ENCODE results near the gene SMG6.
"Not testable (repeated sequence)": the region's sequence is repeated elsewhere in the genome, so short reads cannot be mapped to it uniquely, and the experiment has no call there.

The SMG6 gene

GRCh38 chr17:2304931-2305330 lies 1.3 kb upstream of the SMG6 start:
- no peak for DNase-seq (ENCODE audit: low read depth)

DNA sequence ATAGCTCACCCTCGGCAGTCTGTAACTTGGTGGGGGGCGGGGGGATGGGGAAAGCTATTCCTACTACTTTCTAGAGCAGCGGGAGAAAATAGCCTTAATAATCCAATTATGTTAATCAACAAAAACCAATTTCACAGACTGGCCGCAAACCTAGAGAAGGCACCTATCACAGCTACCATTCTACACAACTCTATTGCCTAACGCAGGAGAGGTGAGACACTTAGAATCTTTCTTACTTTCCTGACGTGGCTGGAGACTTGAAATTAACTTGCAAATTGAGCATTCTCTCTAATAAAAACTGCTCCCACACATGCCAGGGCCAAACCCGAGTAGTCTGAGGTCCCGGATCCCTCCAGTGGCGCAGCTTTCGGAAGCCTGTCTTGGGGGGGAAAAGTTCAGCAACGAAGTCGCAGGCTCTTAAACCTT lies 794 bp downstream of the SMG6 start:
- peak; percentile 9 for DNase-seq (ENCODE audit: low read depth)

DNA sequence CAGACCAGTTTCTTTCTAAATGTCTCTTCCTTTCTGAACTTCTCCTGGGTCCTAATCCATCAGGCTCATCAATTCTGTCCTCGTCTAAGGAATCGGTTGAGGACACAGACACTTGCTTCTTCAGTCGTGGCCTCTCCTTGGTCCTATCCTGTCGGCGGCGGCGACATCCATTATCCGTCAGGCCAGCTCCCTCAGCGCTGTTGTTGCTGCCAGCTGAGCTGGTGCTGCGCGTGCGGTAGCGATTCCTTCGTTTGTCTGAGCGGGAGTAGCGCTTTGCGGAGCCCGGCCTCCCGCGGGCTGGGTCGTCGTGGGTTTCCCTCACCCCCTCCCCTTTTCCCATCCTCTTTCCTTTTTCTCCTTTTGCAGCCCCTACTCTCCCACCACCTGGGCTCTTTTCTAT lies 3.8 kb downstream of the SMG6 start:
- DNase-seq (ENCODE audit: low read depth), result no peak

DNA sequence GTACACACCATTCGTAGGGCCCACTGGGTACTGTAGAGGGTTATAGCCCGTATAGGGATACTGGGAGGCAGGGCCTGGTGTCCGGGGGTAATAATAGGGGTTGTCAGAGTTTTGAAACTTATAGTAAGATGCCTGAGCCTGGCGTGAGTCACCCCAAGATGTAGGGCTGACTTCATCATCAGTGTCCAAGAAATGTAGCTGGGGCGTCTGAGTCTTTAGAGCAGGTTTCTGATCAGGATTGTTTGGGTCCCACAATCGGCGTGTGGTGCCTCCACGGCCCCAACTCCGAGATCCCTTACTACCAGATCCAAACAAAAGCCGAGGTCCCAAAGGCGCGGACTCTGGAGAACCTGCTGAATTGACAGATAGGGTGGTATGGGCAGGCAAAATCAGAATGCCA lies 4.4 kb downstream of the SMG6 start:
- no peak for DNase-seq (ENCODE audit: low read depth)

DNA sequence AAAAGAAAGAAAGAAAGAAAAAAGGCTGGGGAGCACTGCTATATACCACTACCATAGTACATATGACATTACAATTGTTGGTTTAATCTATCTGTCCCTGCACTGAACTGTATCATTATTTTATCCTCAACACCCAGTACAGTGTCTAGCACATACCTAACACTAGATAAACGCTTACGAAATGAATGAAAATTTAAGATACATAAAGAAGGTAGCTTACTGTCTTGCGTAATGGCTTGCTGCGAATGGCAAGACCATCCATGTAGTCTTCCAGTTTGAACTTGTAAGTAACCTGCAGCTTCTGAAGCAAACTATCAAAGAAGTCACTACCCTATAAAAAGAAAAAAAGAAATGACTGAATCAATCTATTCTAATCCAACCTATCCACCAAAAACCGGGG lies 6.6 kb downstream of the SMG6 start:
- no peak for DNase-seq (ENCODE audit: low read depth)

DNA sequence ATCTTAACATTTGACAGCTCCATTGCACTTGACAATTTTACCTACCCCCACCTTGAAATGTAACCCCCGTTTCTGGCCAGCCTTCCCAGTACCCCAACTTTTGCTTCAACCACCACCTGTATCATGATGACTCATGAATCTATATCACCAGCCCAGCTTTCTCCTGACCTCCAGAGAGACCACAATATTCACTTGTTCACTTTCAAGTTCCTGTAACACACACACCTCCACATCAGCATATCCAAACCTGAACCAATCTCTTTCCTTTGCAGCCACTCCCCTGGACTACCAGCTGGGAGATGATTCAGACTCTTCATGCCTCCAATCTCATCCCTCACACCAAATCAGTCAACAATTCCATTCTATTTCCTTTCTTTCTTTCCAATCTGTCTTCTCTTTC lies 8.0 kb downstream of the SMG6 start:
- DNase-seq (ENCODE audit: low read depth), result no peak

- DNase-seq (ENCODE audit: low read depth), result no peak
These were observed 11.5 kb downstream of the SMG6 start for GRCh38 chr17:2292100-2292499.

DNA sequence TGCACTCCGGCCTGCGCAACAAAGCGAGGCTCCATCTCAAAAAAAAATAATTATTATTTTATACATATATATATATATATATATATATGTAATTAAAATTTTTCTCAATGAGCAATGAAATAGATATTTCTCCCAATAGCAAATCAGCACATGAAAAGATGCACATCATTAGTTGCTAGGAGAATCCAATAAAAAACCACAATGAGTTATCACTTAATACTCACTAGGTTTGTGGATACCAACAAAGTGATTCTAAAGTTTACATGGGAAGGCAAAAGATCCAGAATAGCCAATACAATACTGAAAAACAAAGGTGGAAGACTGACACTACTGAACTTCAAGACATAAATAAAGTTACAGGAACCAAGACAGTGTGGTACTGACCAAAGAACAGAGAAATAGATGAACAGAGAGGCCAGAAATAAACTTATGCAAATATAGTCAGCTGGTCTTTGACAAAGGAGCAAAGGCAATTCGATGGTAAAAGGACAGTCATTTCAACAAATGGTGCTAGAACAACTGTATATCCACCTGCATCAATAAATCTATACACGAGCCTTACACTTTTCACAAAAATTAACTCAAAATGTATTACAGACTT lies 13.6 kb downstream of the SMG6 start:
- DNase-seq (ENCODE audit: low read depth), result no peak

GRCh38 chr17:2283302-2283701 lies 20.3 kb downstream of the SMG6 start:
- DNase-seq (ENCODE audit: low read depth), result no peak

DNA sequence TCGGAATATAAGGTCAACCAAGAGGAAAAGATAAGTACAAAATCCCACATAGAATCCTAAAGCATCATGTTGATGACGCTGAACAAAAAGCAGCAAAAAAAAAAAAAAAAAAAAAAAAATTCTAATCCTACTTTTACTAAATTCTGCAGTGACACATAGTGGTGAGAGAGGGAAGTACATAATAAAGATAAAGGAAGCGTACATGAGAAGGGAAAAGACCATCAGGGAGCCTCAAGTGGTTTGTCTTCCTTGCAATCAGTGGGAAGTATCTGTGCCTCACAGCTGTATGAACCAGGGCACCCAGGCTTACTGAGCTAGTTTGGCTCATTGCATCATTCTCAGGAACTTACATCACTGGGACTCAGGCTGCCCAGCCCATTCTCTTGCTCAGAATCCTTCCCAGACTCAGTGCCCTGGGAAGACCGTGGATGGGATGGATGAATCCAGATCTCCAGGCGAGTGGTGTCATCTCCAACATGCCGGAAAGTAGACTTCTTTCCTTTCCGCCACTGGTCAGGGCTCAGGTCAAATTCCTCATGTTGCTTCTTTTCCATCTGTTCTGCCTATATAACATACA lies 21.2 kb downstream of the SMG6 start:
- no peak for DNase-seq (ENCODE audit: low read depth)

DNA sequence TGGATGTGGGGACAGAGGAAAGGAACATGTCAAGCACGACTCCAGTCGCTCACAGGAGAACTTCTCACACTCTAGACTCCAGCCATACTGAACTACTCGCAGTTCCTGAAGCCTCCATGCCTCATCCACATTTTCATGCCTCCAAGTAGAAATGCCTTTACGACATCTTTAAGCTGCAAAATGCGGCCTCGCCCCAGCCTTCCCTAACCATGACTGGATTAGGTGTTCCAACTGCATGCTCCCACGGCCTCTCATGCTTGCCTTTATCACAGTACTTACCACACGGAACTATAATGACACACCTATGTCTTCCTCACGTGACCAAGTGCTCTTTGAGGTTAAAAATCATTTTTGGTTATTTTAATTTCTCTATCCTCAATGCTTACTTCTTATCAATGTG lies 23.9 kb downstream of the SMG6 start:
- no peak for DNase-seq (ENCODE audit: low read depth)

DNA sequence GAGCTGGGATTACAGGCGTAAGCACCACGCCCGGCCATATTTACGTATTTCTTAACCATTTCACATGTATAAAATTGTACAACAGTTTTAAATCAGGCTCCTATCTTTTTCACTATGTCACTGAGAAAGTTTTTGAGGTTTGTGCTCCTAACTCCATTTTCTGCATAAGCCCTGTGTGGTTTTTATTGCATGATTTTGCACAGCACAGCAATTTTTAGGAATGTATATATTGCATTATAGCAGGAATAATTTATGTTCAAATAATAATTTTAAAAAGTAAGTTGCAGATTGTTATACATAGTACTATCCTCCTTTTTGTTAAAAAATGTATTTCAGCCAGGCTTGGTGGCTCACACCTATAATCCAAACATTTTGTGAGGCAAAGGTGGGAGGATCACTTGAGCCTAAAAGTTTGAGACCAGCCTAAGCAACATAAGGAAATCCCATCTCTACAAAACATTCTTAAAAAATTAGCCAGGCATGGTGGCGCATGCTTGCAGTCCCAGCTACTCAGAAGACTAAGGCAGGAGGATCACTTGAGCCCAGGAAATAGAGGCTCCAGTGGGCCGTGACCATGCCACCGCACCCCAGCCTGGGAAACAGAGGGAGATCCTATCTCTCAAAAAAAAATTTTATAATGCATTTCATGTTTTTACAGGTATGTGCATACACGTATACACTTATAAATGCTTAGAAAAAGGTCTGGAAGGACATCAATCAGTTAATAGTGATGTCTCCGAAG lies 26.0 kb downstream of the SMG6 start:
- DNase-seq (ENCODE audit: low read depth), result no peak

- DNase-seq (ENCODE audit: low read depth), result no peak
These were observed 27.9 kb downstream of the SMG6 start for GRCh38 chr17:2275722-2276121.

DNA sequence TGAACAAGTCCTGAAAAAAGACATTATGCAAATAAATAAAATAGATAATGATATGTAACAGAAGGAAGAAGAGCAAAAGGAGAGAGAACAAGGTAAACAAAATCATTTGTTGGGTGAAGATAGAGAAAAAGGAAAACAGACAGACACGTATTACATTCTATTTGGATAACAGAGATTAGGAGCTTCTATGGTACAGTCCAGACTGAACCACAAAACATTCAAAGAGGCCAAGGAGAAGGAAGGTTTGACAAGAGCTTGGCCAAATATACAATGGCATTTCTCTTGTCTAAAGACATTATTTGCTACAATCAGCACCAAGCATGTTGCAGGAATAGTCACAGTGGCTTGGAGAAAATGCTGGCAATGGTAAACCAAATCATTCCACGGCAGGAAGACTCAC lies 29.2 kb downstream of the SMG6 start:
- DNase-seq (ENCODE audit: low read depth), result no peak

DNA sequence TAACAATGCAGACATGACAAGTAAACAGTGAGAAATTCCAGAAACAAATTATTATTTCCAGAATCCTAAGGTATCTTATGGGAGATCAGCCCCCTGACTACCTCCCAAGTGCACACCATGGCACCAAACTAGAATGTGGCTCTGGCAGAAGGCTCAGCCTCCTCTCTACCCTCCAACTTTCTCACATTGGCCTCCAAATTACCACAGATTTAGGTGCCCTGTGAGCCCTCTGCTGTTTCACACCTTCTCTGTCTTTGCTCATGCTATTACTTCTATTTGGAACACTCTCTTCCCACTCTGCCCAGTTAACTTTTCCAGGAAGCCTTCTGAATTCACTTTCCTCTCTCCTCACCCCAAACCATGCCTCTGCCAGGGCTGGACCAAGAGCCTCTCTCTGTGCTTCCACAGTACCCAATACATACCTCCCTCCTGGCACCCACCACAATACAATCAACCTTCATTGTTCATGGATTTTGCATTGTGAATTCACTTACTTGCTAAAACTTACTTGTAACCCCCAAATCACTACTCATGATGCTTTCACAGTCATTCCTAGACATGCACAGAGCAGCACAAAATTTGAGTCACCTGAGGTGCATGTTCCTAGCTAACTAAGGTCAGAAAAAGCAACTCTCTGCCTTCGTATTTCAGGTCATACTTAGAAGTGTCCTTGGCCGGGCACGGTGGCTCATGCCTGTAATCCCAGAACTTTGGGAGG lies 31.4 kb downstream of the SMG6 start:
- DNase-seq (ENCODE audit: low read depth), result no peak

GRCh38 chr17:2267354-2267753 lies 36.2 kb downstream of the SMG6 start:
- DNase-seq (ENCODE audit: low read depth), result no peak

DNA sequence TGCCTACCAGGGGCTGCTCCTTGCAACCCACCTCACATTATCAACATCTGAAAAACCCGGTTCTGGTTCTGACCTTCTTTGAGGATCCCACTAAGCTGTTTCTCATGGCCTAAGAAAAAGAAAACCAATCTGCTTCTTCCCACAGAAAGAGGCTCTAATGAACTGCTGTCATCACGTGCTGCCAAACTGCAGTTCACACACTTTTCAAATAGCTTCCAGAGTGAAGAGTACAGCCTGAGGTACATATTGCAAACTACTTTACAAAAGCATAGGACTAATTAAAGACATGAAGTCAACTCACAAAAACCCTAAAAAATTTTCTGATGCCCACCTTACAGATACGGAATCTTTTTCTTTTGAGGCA lies 36.7 kb downstream of the SMG6 start:
- no peak for DNase-seq (ENCODE audit: low read depth)

- DNase-seq (ENCODE audit: low read depth), result peak; percentile 82
These were observed 37.3 kb downstream of the SMG6 start for GRCh38 chr17:2266045-2266864.

GRCh38 chr17:2265166-2265565 lies 38.4 kb downstream of the SMG6 start:
- not testable (repeated sequence) for DNase-seq (ENCODE audit: low read depth)

DNA sequence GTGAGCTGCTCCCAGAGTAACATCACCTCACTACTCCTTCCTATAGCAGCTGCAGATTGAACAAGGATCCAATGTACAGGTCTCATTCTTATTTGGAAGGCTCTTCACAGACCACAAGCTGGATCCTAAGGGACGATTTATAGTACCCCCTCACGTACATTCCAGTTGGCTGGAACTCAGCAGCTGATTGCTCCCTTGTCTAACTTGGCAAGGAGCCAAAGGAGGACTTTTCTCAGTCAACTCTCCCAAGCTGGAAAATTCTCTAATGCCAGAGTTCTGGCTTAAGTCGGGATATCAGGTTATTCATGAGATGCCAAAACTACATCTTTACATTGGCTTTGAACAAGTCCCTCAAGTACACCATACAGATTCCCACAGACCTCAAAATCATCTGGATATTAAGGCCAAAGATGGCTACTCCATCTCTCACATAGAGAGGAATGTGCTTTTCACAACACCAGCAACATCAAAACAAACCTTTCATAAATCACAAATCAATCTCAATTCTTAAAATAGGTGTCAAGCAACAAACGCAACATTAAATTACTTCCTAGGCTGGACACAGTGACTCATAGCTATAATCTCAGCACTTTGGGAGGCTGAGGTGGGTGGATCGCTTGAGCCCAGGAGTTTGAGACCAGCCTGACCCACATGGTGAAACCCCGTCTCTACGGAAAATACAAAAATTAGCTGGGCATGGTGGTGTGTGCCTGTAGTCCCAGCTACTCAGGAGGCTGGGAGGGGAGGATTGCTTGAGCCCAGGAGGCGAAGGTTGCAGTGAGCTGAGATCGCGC lies 39.3 kb downstream of the SMG6 start:
- no peak for DNase-seq (ENCODE audit: low read depth)

Measured in activated gamma-delta T cell treated with anti-CD3 and anti-CD28 coated beads, Interleukin-2, amount 50 U/mL, for 16 hours (primary cell).